ENCODE results near the gene AACS.
"Not testable (repeated sequence)": the region's sequence is repeated elsewhere in the genome, so short reads cannot be mapped to it uniquely, and the experiment has no call there.

The AACS gene, protein sequence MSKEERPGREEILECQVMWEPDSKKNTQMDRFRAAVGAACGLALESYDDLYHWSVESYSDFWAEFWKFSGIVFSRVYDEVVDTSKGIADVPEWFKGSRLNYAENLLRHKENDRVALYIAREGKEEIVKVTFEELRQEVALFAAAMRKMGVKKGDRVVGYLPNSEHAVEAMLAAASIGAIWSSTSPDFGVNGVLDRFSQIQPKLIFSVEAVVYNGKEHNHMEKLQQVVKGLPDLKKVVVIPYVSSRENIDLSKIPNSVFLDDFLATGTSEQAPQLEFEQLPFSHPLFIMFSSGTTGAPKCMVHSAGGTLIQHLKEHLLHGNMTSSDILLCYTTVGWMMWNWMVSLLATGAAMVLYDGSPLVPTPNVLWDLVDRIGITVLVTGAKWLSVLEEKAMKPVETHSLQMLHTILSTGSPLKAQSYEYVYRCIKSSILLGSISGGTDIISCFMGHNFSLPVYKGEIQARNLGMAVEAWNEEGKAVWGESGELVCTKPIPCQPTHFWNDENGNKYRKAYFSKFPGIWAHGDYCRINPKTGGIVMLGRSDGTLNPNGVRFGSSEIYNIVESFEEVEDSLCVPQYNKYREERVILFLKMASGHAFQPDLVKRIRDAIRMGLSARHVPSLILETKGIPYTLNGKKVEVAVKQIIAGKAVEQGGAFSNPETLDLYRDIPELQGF

DNA sequence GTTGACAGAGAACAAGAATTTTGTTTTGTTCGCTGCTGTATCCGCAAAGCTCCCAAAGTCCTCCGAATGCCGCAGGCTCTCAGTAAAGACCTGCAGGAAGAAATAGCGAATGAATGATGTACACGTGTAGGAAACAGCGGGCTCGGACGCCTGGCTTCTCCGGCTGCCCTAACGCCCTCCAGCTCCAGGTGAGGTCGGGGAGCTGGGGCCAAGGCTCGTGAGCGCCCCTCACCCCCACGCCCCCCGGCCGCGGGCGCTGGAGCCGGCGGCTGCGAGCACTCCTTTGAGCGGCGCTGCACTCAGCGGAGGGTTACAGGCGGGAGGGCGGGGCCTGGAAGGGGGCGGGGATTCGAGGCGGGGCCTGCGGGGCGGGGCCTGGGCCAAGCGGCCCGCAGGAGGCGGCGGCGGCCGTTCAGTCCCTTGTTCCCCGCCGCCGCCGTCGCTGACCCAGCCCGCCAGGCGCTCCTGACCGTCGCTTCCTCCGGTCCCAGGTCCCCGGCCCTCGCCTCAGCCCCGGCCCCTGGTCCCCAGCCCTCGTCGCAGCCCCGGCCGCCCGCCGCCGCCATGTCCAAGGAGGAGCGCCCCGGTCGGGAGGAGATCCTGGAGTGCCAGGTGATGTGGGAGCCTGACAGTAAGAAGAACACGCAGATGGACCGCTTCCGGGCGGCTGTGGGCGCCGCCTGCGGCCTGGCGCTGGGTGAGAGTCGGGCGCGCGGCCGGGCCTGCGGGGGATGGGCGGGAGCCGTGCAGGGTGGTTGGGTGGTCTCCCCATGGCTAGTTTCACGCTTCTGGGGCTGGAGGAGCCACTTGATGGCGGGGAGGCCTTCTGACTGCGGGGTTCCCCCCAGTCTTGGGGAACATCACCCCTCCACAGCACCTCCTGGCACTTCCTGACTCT lies at the start of gene AACS:
Gene AACS, plus strand, starts transcription at position 415 of the 898 bp plus-strand sequence. Its CDS starts 150 bp downstream, at position 565.
- DNase-seq (ENCODE audit: low read depth) = peak; percentile 59

DNA sequence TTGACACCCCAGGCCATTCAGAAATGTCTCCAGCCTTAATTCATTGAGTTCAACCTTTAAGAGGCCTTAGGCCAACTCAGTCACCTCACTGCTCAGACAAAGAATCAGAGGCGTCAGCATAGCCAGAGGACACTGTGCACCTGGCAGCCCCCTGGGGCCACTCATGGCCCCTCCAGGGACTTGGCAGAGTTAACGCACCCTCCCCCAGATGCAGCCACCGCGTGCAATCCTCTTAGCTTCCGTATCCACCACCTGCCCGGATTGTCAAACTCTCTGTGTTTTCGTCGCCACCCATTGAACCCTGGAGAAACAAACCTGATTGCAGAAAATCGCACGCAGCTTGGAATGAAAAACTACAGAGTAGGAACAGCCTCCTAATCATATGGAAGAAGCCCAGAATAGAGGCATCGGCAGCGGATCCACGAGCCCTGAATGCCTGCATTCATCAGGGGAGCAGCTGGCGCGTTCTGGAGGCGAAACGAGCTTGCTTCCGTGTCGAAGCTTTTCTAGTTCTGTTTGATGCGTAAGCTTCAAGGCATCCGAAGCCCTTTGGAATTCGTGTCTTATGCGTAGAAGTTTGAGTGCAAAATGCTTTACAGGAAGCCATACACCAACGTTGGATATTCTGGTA lies 49.4 kb upstream of the AACS start:
- no peak for DNase-seq (ENCODE audit: low read depth)

DNA sequence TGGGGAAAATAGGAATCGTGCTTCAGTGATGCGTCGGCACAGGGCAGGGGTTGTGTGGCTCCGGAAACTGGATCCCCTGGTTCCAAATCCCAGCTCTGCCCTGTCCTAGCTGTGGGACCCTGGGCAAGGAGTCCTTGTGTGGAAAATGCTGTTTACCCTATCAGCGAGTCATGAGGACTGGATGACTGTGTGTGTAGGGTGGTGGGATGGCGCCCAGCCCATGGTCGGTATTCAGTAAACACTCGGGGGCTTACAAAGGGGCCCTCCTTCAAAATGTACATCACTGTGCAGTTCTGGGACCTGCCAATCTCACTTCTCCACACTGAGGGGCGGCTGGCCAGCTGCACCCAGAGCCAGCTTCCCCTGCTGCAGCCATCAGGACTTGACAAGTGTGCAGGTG lies 47.4 kb upstream of the AACS start:
- DNase-seq (ENCODE audit: low read depth) = no peak

DNA sequence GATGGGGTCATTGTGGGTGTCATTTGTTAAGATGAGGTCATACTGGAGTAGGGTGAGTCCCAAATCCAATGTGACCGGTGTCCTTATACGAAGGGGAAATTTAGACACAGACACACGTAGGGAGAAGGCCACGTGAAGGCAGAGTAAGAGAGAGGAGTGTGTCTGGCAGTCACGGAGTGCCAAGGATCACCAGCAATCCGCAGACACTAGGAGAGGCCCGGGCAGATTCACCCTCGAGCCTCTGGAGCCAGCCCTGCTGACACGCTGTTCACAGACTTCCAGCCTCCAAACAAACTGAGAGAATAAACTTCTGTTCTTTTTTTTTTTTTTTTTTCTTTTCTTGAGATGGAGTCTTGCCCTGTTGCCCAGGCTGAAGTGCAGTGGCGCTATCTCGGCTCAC lies 46.9 kb upstream of the AACS start:
- DNase-seq (ENCODE audit: low read depth) = no peak

DNA sequence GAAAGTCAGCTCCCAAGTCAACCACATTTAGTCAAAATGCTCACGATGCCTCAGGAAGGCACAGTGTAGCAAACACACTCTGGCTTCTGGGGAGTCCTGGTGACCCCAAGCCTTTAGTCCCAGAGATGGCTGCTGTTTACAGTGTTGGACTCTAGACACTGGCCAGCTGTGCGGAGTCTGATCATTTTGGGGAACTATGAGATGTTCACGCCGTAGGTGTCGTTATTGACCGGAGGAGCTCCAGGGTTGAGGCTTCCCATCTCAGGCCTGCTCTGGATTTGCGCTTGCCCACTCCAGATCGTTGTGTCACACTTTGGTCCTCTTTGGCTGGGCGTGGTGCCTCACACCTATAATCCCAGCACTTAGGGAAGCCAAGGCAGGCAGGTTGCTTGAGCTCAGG lies 44.1 kb upstream of the AACS start:
- no peak for DNase-seq (ENCODE audit: low read depth)

DNA sequence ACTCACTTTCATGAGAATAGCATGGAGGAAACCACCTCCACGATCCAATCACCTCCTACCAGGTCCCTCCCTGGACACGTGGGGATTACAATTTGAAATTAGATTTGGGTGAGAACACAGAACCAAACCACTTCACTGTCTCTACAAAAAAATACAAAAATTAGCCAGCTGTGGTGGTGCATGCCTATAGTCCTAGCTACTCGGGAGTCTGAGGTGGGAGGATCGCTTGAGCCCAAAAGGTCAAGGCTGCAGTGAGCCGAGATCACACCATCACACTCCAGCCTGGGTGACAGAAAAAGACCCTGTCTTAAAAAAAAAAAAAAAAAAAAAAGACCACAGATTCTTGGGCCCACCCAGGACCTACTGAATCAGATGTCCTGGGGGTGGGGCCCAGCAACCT lies 43.5 kb upstream of the AACS start:
- no peak for DNase-seq (ENCODE audit: low read depth)

DNA sequence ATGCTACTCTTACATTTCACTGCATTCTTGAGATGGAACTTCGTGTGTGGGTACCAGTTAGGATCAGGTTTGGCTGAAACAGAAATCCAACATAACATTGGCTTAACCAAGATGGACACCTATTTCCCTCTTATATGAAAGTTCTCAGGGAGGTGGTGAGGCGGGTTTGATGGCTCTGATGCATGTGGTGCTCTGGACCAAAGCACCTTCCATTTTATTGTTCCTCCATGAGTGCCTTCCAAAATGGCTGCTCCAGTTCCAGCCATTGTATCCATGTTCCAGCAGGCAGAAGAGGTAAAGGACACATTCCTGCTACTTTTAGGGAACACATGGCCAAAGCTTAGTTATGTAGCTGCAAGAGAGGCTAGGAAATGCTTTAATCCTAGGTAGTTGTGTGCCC lies 42.2 kb upstream of the AACS start:
- DNase-seq (ENCODE audit: low read depth) = no peak

DNA sequence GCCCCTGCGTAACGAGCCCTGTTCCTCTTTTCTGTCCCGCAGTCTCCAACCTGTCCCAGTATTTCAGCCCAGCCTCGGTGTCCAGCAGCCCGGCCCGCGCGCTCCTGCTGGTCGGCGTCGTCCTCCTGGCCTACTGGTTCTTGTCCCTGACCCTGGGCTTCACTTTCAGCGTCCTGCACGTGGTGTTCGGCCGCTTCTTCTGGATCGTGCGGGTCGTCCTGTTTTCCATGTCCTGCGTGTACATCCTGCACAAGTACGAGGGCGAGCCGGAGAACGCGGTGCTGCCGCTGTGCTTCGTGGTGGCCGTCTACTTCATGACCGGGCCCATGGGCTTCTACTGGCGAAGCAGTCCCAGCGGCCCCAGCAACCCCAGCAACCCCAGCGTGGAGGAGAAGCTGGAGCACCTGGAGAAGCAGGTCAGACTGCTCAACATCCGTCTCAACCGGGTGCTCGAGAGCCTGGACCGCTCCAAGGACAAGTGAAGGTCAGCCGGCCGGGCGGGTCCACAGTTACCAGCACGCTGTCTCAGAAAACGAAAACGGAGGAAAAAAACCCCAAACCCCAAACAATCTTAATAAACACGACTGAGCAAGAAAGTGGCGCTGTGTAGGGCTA lies 40.2 kb upstream of the AACS start:
- no peak for DNase-seq (ENCODE audit: low read depth)

DNA sequence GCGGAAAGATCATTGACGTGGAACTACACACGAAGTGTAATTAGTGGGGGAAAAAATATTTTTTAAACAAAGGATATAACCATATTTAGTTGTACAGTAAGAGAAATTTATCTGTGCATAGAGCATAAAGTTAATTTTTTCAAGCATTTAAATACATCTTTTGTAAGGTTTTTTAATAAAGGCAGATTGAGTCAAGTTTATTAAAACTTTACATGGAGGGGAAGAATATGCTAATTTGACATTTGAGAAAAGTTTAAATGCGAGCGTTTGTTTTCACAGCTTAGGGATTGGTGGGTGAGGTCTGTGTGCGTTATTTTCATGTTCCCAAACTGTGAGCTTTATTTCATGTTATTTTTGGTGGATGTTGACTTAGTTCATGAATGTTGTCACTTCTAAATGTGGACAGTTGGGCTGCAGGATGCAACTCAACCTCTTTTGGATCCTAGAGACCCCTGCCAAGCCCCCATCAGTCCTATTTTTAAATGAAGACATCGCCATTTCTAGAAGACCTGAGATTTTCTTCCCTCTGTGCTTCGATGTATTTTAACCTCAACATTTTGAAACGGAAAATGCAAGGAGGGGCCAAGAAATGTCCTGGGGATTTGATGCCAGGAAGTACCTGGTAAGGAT lies 39.5 kb upstream of the AACS start:
- no peak for DNase-seq (ENCODE audit: low read depth)

DNA sequence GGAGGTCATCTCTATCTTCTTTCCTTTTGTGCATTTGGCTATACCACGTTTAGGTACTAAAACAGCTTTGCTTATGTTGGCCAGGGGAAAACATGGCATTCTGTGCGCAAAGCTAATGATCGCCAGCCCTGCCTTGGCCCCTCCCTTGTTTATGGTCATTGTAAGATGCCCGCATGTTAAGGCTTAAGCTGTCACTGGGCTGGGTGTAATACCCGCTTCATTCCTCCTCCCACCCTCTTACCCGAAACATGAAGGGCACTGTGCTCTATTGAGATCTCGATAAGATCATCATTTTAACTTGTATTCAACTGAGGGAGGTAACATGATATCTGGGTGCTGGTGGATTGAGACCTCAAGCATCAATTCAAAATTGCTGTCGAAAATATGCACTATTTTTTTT lies 37.1 kb upstream of the AACS start:
- DNase-seq (ENCODE audit: low read depth) = no peak

DNA sequence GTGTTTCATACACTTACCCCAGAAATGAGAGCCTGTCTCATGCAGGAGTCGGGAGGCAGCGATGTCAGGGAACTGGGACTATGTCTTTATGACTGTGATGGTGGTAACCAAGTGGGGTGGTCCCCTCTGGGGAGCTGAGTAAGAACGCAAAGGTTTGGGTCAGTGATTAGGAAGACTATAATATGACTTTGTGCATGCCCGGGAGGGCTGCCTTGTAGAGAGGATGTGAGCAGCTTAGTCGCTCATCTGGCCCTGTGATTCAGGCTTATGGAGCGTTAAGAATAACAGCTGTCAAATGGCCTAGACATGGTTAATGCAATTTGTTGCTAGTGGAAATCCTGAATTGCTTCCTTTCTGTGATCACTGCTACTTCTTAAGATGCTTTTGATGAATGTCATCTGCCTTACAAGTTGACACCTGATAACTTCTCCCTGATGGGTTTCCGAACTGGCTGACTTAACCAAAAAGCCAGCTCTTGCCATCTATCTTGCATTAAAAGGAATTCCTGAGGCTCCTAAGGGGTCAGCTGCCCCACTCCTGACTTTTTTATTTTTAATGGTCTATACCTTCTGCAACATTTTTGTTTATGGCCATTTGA lies 35.4 kb upstream of the AACS start:
- no peak for DNase-seq (ENCODE audit: low read depth)

DNA sequence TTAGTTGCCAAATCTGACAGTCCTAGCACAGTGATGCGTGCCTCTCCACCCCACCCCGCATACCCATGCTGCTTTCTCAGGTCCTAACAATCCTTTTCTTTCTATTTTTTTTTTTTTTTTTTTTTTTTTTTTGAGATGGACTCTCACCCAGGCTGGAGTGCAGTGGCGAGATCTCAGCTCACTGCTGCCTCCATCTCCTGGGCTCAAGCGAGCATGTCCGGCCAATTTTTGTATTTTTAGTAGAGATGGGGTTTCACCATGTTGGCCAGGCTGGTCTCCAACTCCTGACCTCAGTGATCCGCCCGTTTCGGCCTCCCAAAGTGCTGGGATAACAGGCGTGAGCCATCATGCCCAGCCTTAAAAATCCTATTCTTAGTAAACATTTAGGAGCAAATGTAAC lies 33.8 kb upstream of the AACS start:
- not testable (repeated sequence) for DNase-seq (ENCODE audit: low read depth)

DNA sequence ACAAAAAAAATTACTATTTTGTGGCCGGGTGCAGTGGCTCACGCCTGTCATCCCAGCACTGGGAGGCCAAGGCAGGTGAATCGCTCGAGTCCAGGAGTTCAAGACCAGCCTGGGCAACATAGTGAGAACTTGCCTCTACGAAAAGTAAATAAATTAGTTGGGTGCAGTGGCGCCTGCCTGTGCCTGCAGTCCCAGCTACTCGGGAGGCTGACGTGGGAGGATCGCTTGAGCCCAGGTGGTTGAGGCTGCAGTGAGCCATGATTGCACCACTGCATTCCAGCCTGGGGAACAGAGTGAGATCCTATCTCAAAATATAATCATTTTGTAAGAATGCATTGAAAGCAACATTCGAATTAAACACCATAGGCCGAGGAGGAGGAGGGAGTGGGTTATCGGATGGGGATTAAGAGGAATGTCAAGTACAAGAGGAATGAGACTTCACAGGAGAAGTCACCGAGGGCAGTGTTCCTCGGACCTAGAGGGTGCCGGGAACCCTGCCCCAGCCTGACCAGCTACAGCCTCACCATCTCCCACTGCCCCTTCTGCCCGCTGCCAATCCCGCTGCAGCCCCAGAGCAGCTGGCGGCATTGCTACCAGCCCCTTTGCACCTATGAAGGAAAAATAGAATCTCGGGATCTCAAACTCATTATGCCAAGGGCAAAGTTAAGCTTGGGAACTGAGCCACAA lies 32.6 kb upstream of the AACS start:
- DNase-seq (ENCODE audit: low read depth) = no peak

DNA sequence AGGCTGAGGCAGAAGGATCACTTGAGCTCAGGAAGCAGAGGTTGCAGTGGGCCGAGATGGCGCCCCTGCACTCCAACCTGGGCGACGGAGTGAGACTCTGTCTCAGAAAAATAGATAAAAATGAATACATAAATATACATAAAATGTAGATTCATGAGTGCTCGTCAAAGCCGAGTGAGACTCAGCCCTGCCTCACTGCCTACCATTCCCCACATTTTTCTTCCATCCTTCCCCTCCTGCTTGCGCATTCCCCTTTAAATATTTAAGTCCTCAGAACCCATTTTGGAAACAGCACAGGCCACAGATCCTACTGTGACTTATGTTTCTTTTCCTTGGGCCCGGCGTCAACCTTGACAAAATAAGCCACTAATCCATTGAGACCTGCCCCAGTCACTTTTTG lies 31.9 kb upstream of the AACS start:
- no peak for DNase-seq (ENCODE audit: low read depth)

DNA sequence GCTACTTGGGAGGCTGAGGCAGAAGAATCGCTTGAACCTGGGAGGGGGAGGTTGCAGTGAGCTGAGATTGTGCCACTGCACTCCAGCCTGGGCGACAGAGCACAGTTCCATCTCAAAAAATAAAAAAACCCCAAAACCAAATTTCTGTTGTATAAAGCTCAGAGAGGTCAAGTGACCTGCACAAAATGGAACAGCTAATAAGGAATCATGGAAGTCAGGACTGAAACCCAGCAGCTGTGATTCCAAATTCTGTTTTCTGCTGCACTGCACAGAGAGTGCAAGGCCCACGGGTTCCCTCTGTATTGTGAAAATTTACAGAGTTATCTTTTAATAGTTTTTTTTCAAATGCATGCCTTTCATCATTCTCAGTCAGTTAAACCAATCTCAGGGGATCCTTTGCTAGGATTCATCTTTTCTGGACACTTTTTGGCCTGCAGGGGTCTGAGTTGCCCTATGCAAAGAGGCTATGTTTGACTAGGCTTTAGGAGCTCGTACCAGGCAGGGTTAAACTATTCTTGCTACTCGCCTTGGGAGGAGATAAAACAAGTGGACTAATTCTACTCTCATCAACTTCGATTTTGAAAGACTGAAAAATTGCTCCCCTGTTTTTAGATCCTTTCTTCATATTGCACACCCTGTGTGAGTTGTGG lies 26.1 kb upstream of the AACS start:
- no peak for DNase-seq (ENCODE audit: low read depth)

DNA sequence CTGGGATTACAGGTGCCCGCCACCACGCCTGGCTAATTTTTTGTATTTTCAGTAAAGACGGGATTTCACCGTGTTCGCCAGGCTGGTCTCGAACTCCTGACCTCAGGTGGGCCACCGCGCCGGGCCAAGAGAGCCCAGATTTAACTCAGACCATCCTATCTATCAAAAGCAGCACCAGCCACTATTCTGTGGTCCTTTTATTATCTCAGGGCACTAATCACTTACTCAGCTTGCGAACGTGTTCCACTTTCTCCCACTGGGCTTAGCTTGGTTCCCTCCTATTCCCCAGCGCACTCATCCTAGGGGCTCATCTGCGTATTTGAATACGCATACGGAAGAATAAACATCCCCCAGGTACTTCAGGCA lies 16.2 kb upstream of the AACS start:
- DNase-seq (ENCODE audit: low read depth) = no peak

DNA sequence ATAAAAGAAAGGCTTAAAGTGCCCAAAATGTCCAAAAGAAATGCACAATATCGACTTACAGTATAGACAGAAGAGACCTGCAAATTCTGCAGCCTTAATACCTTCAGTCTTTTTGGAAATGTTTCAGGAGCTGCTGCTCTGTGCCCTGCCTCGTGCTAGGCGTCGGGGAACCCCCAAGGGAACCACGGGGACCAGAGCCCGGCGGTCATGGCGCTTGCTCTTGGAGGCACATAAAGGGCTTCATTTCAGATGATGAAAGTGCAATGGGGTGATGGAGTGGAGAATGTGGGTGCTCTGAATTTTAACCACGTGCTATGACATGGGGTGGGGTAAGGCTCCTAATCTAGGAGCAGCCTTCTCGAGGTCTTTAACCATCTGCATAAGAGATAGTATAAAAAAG lies 14.8 kb upstream of the AACS start:
- no peak for DNase-seq (ENCODE audit: low read depth)

DNA sequence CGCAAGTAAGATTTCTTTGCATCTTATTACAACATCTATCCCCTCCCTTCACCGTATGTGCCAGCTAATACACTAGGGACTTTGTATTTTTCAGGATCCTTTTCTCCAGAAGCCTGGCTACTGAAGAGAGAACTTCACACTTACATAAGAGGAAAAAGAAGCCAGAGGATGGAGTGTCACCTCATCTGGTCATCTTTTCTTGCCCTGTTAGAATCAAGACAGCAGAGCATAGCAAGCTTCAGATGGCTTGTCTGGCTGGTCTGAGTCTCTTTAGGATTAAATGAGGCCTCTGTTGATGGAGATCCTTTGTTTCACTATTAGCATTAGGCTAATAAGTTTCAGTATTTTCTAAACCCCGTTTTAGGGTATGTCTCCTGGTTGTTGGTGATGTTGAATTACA lies 14.4 kb upstream of the AACS start:
- no peak for DNase-seq (ENCODE audit: low read depth)

DNA sequence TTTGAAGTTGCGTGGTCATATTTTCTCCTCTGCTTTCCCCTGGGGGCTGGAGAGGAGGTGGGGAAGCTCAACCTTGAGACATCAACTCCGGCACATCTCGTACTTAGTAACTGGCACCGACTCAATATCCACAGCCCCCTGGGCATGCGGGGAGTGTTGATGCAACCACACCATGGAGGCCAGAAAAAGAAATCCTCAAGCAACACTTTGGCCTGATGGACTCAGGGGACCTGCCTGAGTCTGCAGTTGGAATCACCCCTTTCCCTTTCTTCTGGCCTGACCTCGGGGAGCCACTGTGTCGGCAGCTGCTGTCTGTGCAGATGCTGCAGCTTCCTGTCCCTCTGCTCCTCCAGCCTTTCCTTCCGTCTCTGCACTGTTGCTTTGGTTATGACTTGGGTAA lies 11.4 kb upstream of the AACS start:
- no peak for DNase-seq (ENCODE audit: low read depth)

DNA sequence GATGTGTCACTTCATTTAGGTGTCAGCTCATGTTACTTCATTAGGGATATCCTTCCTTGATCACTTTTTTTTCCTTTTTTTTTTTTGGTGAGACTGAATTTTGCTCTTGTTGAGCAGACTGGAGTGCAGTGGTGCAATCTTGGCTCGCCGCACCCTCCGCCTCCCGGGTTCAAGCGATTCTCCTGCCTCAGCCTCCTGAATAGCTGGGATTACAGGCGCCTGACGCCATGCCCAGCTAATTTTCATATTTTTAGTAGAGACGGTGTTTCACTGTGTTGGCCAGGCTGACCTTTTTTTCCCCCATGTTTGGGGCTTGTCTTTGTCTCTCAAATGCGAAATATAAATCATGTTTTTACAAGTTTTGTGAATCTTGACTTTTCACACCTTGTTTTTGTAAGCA lies 9.6 kb upstream of the AACS start:
- no peak for DNase-seq (ENCODE audit: low read depth)
